Loucy (cell line): ENCODE measurements around the gene PHF12.

ENCODE experiments used
- H2AFZ ChIP-seq: fragments of 200-600 bp; sonication (generic); 2 replicates; pipeline ENCODE4 v1.6.0; 2016; ENCODE audit warnings: antibody characterized with exemption, mild to moderate bottlenecking, low read length, moderate library complexity
- H3F3A ChIP-seq: fragments of 200-600 bp; 2 replicates; pipeline ENCODE4 v1.6.0; 2016; ENCODE audit warnings: antibody characterized with exemption, low read depth, mild to moderate bottlenecking
- H3K27me3 ChIP-seq: fragments of 200-600 bp; sonication (generic); 2 replicates; pipeline ENCODE4 v1.6.1; 2014; ENCODE audit warnings: low read length, mild to moderate bottlenecking; ENCODE audit not compliant: insufficient read depth, poor library complexity, severe bottlenecking
- H3K36me3 ChIP-seq: fragments of 200-600 bp; sonication (generic); 2 replicates; pipeline ENCODE4 v1.6.1; 2016; ENCODE audit warnings: low read length; ENCODE audit not compliant: insufficient read depth
- H3K4me1 ChIP-seq: fragments of 200-600 bp; sonication (generic); 2 replicates; pipeline ENCODE4 v1.5.1; 2014; ENCODE audit warnings: low read length, mild to moderate bottlenecking; ENCODE audit not compliant: insufficient read depth, poor library complexity, severe bottlenecking
- H3K4me2 ChIP-seq: fragments of 200-600 bp; sonication (generic); 2 replicates; pipeline ENCODE4 v1.6.0; 2014; ENCODE audit warnings: antibody characterized with exemption, low read length, low read depth, mild to moderate bottlenecking; ENCODE audit not compliant: poor library complexity, severe bottlenecking
- H3K4me3 ChIP-seq: fragments of 200-600 bp; sonication (generic); 2 replicates; pipeline ENCODE4 v1.5.1; 2014; ENCODE audit warnings: low read length, mild to moderate bottlenecking, mixed read lengths; ENCODE audit not compliant: poor library complexity, severe bottlenecking
- H3K79me2 ChIP-seq: fragments of 200-600 bp; sonication (generic); 2 replicates; pipeline ENCODE4 v1.6.1; 2014; ENCODE audit warnings: low read length; ENCODE audit not compliant: insufficient read depth
- H3K9ac ChIP-seq: fragments of 200-600 bp; sonication (generic); 2 replicates; pipeline ENCODE4 v1.6.0; 2014; ENCODE audit warnings: mild to moderate bottlenecking, low read depth, low read length, moderate library complexity; ENCODE audit not compliant: poor library complexity, severe bottlenecking
- H3K9me2 ChIP-seq: fragments of 200-600 bp; sonication (generic); replicated peaks from 2 replicates; pipeline ENCODE4 v1.6.1; 2016; ENCODE audit warnings: low read depth, low read length, mixed read lengths
- H3K9me3 ChIP-seq: fragments of 200-600 bp; sonication (generic); 2 replicates; pipeline ENCODE4 v1.6.1; 2014; ENCODE audit warnings: mild to moderate bottlenecking, antibody characterized with exemption, low read length, low read depth; ENCODE audit not compliant: insufficient read depth
- H4K20me1 ChIP-seq: fragments of 200-600 bp; sonication (generic); 2 replicates; pipeline ENCODE4 v1.6.0; 2014; ENCODE audit warnings: antibody characterized with exemption, low read length, mild to moderate bottlenecking; ENCODE audit not compliant: insufficient read depth, poor library complexity, severe bottlenecking
- CTCF ChIP-seq: fragments of 200-600 bp; sonication (generic); conservative IDR thresholded peaks from 2 replicates; pipeline ENCODE4 v1.5.1; 2014; ENCODE audit warnings: mild to moderate bottlenecking, antibody characterized with exemption, low read length
- EZH2phosphoT487 ChIP-seq: fragments of 200-600 bp; IDR thresholded peaks from 2 replicates; pipeline ENCODE4 v1.6.1; 2018; ENCODE audit warnings: antibody characterized with exemption, mild to moderate bottlenecking, moderate library complexity, borderline replicate concordance

Gene PHF12

GRCh38 chr17:28929787-28930186 lies 21.5 kb downstream of the PHF12 start:
- no peak overlapping the region for H3K9ac ChIP-seq
- no peaks in the 10 kb centered on the region for H3K9me3 ChIP-seq
- no peak overlapping the region for H3K4me3 ChIP-seq
- TF ChIP-seq EZH2phosphoT487 (no peak), CTCF (no peak)
- H4K20me1 ChIP-seq = peaks cover 71% of the 10 kb centered on the region
- H3K27me3 ChIP-seq = no peaks in the 10 kb centered on the region
- H3K36me3 ChIP-seq = peaks cover 31% of the 10 kb centered on the region; the same call in 1 of the 2 replicates
- no peak overlapping the region for H3K4me2 ChIP-seq
- no peaks in the 10 kb centered on the region for H3F3A ChIP-seq
- no peak overlapping the region for H2AFZ ChIP-seq
- H3K4me1 ChIP-seq = peaks cover 27% of the 10 kb centered on the region
- H3K9me2 ChIP-seq = no peaks in the 10 kb centered on the region
- H3K79me2 ChIP-seq = peaks cover 92% of the 10 kb centered on the region

- H3F3A ChIP-seq = no peaks in the 10 kb centered on the region
- H3K4me1 ChIP-seq = peaks cover 27% of the 10 kb centered on the region
- no peaks in the 10 kb centered on the region for H3K9me2 ChIP-seq
- H3K9me3 ChIP-seq = no peaks in the 10 kb centered on the region
- H3K4me2 ChIP-seq = no peak overlapping the region
- peaks cover 41% of the 10 kb centered on the region; the same call in 1 of the 2 replicates for H3K36me3 ChIP-seq
- no peak overlapping the region for H3K4me3 ChIP-seq
- no peak overlapping the region for H3K9ac ChIP-seq
- no peaks in the 10 kb centered on the region for H3K27me3 ChIP-seq
- H3K79me2 ChIP-seq = peaks cover 89% of the 10 kb centered on the region
- peaks cover 63% of the 10 kb centered on the region for H4K20me1 ChIP-seq
- TF ChIP-seq CTCF (no peak), EZH2phosphoT487 (no peak)
- no peak overlapping the region for H2AFZ ChIP-seq
Observed at GRCh38 chr17:28928061-28928460, 23.3 kb downstream of the PHF12 start.

- Histone ChIP-seq H4K20me1 (peaks cover 58% of the 10 kb centered on the region), H3K36me3 (peaks cover 51% of the 10 kb centered on the region; the same call in 1 of the 2 replicates), H3F3A (no peaks in the 10 kb centered on the region), H3K9me2 (no peaks in the 10 kb centered on the region), H3K4me1 (peaks cover 27% of the 10 kb centered on the region), H3K9ac (peak overlapping the region; percentile 17), H2AFZ (no peak overlapping the region), H3K4me2 (peak overlapping the region; percentile 68), H3K9me3 (no peaks in the 10 kb centered on the region), H3K27me3 (no peaks in the 10 kb centered on the region), H3K4me3 (no peak overlapping the region), H3K79me2 (peaks cover 86% of the 10 kb centered on the region)
- no peak for TF ChIP-seq EZH2phosphoT487
- TF ChIP-seq CTCF = no peak
Observed at GRCh38 chr17:28926786-28927185, 24.5 kb downstream of the PHF12 start.
